Measurements from ENCODE around the gene NSMF. TPM values are rescaled to one million over a fixed set of nuclear protein-coding genes. Genes with fewer than 3 reads are reported as not detected.

The NSMF gene
- total and polyA plus RNA-seq, 2 of the 8 experiments (the other 6 are each of a cell fraction or from before 2014, with no cell fraction given) = 56.7 to 65.1 TPM

GRCh38 chr9:137433916-137434431 is 25.2 kb downstream of the NSMF start (continued):
- no peak for TF ChIP-seq JUN (IDR thresholded peaks at IDR 0.05; ENCODE audit: low read depth, low read length)
- TF ChIP-seq CHD1 (IDR thresholded peaks at IDR 0.05; ENCODE audit: low read depth, low read length) = no peak

Data from H1 (cell line).